Ovary (tissue), 3 donors: ENCODE data around the gene CELA1.

Source experiments
- EP300 ChIP-seq: sonication (generic); formaldehyde crosslinking; IDR thresholded peaks from one replicate; pipeline ENCODE4 v1.6.1; 2017; ENCODE audit warnings: antibody characterized with exemption
- TF ChIP-seq, protein P1 (sequence below), 3 donors: fragments of 450-650 bp in 2 of 3; fragments of 200-600 bp in 1 of 3; IDR thresholded peaks; one replicate each; pipeline versions ENCODE4 v1.5.1 to v1.8.0; 2016 to 2022; ENCODE audit warnings: antibody characterized with exemption in 3 of 3, mild to moderate bottlenecking in 1 of 3
- donor health status: DM: no; HTN: no; CAD: no.

- TF ChIP-seq, protein P1, sequence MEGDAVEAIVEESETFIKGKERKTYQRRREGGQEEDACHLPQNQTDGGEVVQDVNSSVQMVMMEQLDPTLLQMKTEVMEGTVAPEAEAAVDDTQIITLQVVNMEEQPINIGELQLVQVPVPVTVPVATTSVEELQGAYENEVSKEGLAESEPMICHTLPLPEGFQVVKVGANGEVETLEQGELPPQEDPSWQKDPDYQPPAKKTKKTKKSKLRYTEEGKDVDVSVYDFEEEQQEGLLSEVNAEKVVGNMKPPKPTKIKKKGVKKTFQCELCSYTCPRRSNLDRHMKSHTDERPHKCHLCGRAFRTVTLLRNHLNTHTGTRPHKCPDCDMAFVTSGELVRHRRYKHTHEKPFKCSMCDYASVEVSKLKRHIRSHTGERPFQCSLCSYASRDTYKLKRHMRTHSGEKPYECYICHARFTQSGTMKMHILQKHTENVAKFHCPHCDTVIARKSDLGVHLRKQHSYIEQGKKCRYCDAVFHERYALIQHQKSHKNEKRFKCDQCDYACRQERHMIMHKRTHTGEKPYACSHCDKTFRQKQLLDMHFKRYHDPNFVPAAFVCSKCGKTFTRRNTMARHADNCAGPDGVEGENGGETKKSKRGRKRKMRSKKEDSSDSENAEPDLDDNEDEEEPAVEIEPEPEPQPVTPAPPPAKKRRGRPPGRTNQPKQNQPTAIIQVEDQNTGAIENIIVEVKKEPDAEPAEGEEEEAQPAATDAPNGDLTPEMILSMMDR (IDR thresholded peaks at IDR 0.05), result no peak
- no peak for TF ChIP-seq EP300
These were observed 52.8 kb downstream of the CELA1 start for GRCh38 chr12:51293696-51294095.
